Putamen (tissue), 1 donor: Measurements from ENCODE around the gene RPL41.
"Not testable (repeated sequence)": the region's sequence is repeated elsewhere in the genome, so short reads cannot be mapped to it uniquely, and the experiment has no call there.

ENCODE experiments used
- DNase-seq: peaks from one replicate; pipeline ENCODE4 v3.0.0-alpha.2; 2016; ENCODE audit warnings: low spot score

The RPL41 gene

GRCh38 chr12:56116267-56117081 lies at the start of gene RPL41:
TSS of gene RPL41 (plus strand) at chr12:56116633.
- DNase-seq = peak; percentile 97

DNA sequence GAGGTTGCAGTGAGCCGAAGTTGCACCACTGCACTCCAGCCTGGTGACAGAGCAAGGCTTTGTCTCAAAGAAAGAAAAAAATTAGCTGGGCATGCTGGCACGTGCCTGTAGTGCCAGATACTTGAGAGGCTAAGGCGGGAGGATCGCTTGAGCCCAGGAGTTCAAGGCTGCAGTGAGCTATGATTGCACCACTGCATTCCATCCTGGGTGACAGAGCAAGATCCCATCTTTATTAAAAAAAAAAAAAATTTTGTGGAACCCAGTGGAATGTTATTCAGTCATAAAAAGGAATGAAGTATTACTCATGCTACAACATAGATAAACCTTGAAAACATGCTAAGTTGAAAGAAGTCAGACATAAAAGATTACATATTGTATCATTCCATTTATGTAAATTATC lies 44.8 kb upstream of the RPL41 start:
- DNase-seq = no peak

- no peak for DNase-seq
Observed at GRCh38 chr12:56074396-56074795, 42.0 kb upstream of the RPL41 start.

- DNase-seq = not testable (repeated sequence)
Observed at GRCh38 chr12:56077966-56078365, 38.5 kb upstream of the RPL41 start.

DNA sequence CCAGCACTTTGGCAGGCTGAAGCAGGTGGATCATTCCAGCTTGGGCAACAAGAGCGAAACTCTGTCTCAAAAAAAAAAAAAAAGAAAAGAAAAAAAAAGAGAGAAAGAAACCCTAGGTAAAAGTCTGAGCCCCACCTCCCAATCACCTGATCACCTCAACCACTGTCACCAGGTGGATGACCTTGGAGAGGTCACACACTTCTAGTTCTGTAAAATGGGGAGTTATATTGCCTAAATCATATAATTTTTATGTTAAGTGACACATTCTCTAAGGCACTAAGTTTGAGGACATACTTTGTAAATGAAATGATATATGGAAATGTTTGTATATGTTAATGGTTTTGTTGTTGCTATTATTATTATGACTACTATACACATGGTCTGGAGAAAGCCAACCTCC lies 38.0 kb upstream of the RPL41 start:
- no peak for DNase-seq

DNA sequence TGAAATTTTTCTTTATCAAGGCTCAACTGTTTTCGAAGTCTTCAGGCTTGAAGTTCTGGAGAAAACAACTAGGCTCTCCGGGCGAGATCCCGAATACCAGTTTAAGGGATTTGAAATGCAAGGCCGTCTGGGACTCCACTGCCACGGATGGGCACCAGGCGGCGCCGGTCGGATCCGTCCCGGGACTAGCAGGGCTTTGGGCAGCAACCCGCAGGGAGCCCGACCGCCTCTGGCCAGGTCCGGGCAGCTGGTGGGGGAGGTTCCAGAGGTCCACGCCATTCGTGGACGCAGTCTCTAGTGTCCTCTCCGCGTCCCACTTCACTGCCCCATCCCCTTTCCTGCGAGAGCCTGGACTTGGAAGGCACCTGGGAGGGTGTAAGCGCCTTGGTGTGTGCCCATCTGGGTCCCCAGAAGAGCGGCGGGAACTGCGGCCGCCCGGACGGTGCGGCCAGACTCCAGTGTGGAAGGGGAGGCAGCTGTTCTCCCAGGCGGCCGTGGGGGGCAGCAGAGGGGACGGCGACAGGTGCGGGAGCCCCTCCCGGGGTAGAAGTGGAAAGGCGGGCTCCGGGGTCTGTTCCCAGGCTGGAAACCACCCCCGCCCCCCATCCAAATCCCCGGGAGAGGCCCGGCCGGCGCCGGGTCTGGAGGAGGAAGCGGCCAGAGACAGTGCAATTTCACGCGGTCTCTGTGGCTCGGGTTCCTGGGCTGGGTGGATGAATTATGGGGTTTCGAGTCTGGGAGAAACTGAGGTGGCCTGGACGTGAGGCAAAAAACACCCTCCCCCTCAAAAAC lies 37.3 kb upstream of the RPL41 start:
- peak; percentile 87 for DNase-seq

DNA sequence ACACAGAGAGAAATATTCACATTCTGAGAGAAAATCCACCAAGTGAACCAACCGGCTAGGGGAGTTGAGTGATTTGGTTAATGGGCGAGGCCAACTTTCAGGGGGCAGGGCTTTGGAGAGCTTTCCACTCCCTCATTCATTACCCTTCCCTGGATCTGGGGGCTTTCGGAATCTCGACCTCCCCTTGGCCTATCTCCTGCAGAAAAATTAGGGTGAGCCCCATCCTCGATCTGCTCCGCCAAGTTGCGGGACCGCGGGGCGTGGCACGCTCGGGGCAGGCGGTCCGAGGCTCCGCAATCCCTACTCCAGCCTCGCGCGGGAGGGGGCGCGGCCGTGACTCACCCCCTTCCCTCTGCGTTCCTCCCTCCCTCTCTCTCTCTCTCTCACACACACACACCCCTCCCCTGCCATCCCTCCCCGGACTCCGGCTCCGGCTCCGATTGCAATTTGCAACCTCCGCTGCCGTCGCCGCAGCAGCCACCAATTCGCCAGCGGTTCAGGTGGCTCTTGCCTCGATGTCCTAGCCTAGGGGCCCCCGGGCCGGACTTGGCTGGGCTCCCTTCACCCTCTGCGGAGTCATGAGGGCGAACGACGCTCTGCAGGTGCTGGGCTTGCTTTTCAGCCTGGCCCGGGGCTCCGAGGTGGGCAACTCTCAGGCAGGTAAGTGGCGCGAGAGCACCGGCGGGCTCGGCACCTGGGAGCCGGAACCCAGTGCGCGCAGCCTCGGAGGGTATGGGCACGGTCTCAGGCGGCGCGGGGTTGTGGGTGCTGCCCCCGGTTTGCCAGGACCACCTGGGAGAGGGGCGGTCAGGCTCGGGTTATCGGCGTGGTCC lies 36.5 kb upstream of the RPL41 start, which contains the start of gene ERBB3:
Gene ERBB3, plus strand, starts transcription at position 443 of the 833 bp plus-strand sequence. Its CDS starts 136 bp downstream, at position 579.
- DNase-seq = peak; percentile 86

DNA sequence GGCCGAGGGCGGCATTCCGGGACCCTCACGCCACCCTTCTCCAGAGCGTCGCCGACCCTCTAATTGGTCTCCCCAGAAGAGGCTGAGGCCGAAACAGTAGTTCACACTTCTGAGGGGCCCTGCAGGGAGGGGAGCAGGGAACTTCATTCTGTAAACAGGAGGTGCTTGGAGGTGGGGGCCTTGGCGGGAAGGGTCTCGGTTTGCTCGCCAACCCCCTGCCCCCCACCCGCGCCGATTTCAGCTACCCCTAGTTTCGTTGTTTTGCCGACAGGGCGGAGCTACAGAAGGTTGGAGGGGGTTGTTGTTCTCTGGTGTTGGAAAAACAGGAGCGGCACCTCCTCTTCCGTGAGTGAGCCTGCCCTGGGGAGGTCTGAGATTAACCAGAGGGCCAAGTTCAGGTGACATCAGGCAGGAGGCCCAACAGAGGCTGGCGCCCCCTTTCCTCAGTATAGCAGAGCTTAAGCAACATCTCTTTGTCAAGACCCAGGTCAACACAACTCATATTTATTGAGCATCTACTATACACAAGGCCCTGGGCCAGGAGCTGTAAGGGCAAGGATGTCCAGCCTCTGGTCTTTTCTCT lies 35.8 kb upstream of the RPL41 start:
- no peak for DNase-seq

- DNase-seq = peak; percentile 89
Observed at GRCh38 chr12:56081393-56082347, 34.8 kb upstream of the RPL41 start.

- no peak for DNase-seq
Observed at GRCh38 chr12:56082382-56082781, 34.1 kb upstream of the RPL41 start.

- peak; percentile 97 for DNase-seq
Observed at GRCh38 chr12:56082967-56083366, 33.5 kb upstream of the RPL41 start.

- no peak for DNase-seq
Observed at GRCh38 chr12:56084958-56085543, 31.4 kb upstream of the RPL41 start.

DNA sequence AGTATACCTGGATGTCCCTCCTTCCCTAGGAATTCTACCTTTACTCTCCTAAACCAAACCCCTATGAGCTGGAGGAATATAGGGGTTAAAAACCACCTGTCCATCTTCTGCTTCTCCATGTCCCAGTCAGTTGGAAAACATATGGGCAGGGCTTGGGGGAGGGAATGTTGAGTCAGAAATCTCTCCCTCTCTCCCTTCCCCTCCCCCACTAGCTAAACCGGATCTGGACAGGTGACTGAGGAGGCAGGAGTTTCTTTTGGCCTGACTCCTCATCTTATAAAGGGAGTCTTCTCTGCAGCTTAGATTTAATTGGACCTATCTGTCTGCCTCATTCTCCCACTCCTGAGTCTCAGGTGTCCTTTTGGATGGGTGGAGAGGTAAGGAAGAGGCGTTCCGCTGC lies 30.3 kb upstream of the RPL41 start:
- DNase-seq = no peak

GRCh38 chr12:56086608-56087007 lies 29.8 kb upstream of the RPL41 start:
- DNase-seq = no peak

GRCh38 chr12:56087220-56087619 lies 29.2 kb upstream of the RPL41 start:
- DNase-seq = no peak

- no peak for DNase-seq
Observed at GRCh38 chr12:56097738-56098137, 18.7 kb upstream of the RPL41 start.

- no peak for DNase-seq
Observed at GRCh38 chr12:56098592-56098991, 17.8 kb upstream of the RPL41 start.

DNA sequence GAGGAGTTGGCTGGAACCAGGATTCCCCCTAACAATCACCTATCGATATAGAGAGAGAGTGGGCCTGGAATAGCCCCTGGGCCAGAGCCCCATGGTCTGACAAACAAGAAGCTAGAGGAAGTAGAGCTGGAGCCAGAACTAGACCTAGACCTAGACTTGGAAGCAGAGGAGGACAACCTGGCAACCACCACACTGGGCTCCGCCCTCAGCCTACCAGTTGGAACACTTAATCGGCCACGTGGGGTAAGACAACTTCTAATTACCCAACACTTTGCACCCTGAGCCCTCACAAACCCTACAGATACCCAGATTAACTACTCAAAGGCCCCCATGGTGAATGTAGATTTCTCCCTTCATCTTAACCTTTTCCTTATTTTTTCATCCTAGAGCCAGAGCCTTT lies 16.6 kb upstream of the RPL41 start:
- DNase-seq = no peak

GRCh38 chr12:56101045-56101444 lies 15.4 kb upstream of the RPL41 start:
- DNase-seq = no peak

- no peak for DNase-seq
Observed at GRCh38 chr12:56102683-56103065, 13.8 kb upstream of the RPL41 start.
